GM19455 (cell line): ENCODE results near the gene HACD1.

Experiments
- ATAC-seq: cut with Tn5 transposase; IDR thresholded peaks from one replicate; pipeline ENCODE4 v1.9.1; 2021; ENCODE audit not compliant: unreplicated experiment

Gene HACD1

GRCh38 chr10:17586821-17587234 is 30.3 kb downstream of the HACD1 start:
- ATAC-seq: no peak

- ATAC-seq: no peak
Observed at GRCh38 chr10:17585016-17585415, 32.2 kb downstream of the HACD1 start.

GRCh38 chr10:17580885-17581284 is 36.3 kb downstream of the HACD1 start:
- ATAC-seq: no peak

- no peak for ATAC-seq
Observed at GRCh38 chr10:17578603-17579002, 38.6 kb downstream of the HACD1 start.

- no peak for ATAC-seq
Observed at GRCh38 chr10:17576768-17577167, 40.4 kb downstream of the HACD1 start.

GRCh38 chr10:17564911-17565310 is 52.3 kb downstream of the HACD1 start:
- ATAC-seq: no peak

- no peak for ATAC-seq
Observed at GRCh38 chr10:17563452-17563851, 53.7 kb downstream of the HACD1 start.

GRCh38 chr10:17562614-17563013 is 54.6 kb downstream of the HACD1 start:
- ATAC-seq: no peak

GRCh38 chr10:17561111-17561510 is 56.1 kb downstream of the HACD1 start:
- no peak for ATAC-seq

- no peak for ATAC-seq
Observed at GRCh38 chr10:17557459-17557858, 59.7 kb downstream of the HACD1 start.

- no peak for ATAC-seq
Observed at GRCh38 chr10:17548770-17549169, 68.4 kb downstream of the HACD1 start.

- ATAC-seq: no peak
Observed at GRCh38 chr10:17548162-17548561, 69.0 kb downstream of the HACD1 start.

- ATAC-seq: no peak
Observed at GRCh38 chr10:17547060-17547459, 70.1 kb downstream of the HACD1 start.

- ATAC-seq: no peak
Observed at GRCh38 chr10:17544465-17544864, 72.7 kb downstream of the HACD1 start.
